ENCODE results near the gene NOC3L. TPM values are rescaled to one million over a fixed set of nuclear protein-coding genes. Genes with fewer than 3 reads are reported as not detected.

Gene NOC3L
- total and polyA plus RNA-seq, 9 of the 15 experiments (the other 6 are each of a cell fraction or from before 2014, with no cell fraction given) = 23.8 to 57.6 (median 32.6) TPM

DNA sequence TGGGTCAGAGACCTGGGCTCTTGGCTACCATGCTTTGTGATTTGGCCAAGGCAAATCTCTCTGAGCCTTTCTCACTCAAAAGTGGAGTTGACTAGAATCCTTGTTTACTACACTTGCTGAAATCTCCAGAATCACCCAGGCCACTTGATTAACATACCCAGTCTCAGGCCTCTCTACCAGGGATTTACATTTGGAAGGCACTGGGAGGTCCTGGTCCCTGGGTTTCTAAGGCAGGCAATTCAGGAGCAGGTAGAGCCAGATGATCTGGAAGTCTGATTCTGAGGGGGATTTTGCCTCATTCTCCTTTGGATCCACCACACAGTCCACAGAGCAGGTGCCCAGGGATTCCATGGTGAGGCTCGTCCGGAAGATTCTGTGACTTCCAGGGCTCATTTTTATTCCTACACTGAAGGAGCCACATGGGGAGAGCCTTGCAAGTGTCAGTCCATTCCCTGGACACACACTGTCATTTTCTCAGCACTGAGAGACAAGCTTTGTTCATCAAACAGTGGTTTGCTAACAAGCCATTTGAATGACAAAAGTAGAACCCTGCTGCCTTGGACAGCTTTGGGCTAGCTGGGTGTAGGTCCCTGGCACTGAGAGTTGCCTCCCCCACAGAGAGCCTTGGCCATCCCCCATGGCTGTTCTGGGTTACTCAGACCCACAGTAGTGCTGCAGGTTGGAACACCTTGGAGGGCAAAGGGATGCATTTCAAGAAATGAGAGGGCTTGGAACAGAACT is 74.2 kb downstream of the NOC3L start (continued):
- TF ChIP-seq ZBTB40 (IDR thresholded peaks at IDR 0.05) = no peak
- no peak for TF ChIP-seq ZBTB40 (CRISPR knock-in tag; IDR thresholded peaks at IDR 0.05)
- TF ChIP-seq ERF (CRISPR knock-in tag; IDR thresholded peaks at IDR 0.05) = no peak
- TF ChIP-seq BMI1 (IDR thresholded peaks at IDR 0.05; ENCODE audit: low read length) = no peak
- no peak for TF ChIP-seq U2AF1 (optimal IDR thresholded peaks at IDR 0.05; ENCODE audit: low read depth, low read length)
- no peak for TF ChIP-seq HMGXB4 (CRISPR knock-in tag; IDR thresholded peaks at IDR 0.05)
- no peak for TF ChIP-seq ZC3H11A (IDR thresholded peaks at IDR 0.05; ENCODE audit: low read depth, low read length)
- no peak for TF ChIP-seq SOX6 (IDR thresholded peaks at IDR 0.05)
- no peak for TF ChIP-seq PTBP1 (IDR thresholded peaks at IDR 0.05; ENCODE audit: low read depth, low read length)
- TF ChIP-seq, protein P1, sequence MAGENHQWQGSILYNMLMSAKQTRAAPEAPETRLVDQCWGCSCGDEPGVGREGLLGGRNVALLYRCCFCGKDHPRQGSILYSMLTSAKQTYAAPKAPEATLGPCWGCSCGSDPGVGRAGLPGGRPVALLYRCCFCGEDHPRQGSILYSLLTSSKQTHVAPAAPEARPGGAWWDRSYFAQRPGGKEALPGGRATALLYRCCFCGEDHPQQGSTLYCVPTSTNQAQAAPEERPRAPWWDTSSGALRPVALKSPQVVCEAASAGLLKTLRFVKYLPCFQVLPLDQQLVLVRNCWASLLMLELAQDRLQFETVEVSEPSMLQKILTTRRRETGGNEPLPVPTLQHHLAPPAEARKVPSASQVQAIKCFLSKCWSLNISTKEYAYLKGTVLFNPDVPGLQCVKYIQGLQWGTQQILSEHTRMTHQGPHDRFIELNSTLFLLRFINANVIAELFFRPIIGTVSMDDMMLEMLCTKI (IDR thresholded peaks at IDR 0.05; ENCODE audit: partially characterized antibody) = no peak
- TF ChIP-seq SMARCA4 (IDR thresholded peaks at IDR 0.05) = no peak
- no peak for TF ChIP-seq SAFB2 (IDR thresholded peaks at IDR 0.05; ENCODE audit: borderline replicate concordance, low read depth, low read length, severe bottlenecking)
- no peak for TF ChIP-seq ZC3H4 (CRISPR knock-in tag; IDR thresholded peaks at IDR 0.05; ENCODE audit: borderline replicate concordance)
- no peak for TF ChIP-seq NFE2 (IDR thresholded peaks at IDR 0.05; ENCODE audit: low read depth)
